Mesenchymal stem cell (in vitro differentiated cells and primary cell): ENCODE data around the gene PKN3.
A peak's percentile ranks its signal among the peaks of the same experiment; 100 is the strongest.

Experiments used
- DNase-seq: peaks from one replicate; pipeline ENCODE4 v3.0.0-alpha.2; 2013
- H2AFZ ChIP-seq: one replicate; pipeline ENCODE4 v1.6.1; 2013; ENCODE audit warnings: low read depth, mild to moderate bottlenecking, control low read depth, inconsistent platforms, low read length, moderate library complexity
- H2AK5ac ChIP-seq: 2 replicates; pipeline ENCODE4 v1.6.1; 2013; ENCODE audit warnings: low read length, moderate library complexity, mild to moderate bottlenecking, inconsistent platforms; ENCODE audit not compliant: severe bottlenecking
- H2BK120ac ChIP-seq: one replicate; pipeline ENCODE4 v1.6.1; 2013; ENCODE audit warnings: low read depth, mild to moderate bottlenecking, inconsistent platforms, low read length, moderate library complexity
- H2BK12ac ChIP-seq, 2 experiments: one replicate each; pipeline ENCODE4 v1.6.1; 2013; ENCODE audit warnings: inconsistent platforms in 2 of 2, low read length in 2 of 2, mild to moderate bottlenecking in 2 of 2, moderate library complexity in 2 of 2, control low read depth in 1 of 2
- H2BK15ac ChIP-seq: one replicate; pipeline ENCODE4 v1.6.1; 2013; ENCODE audit warnings: mild to moderate bottlenecking, low read depth, inconsistent platforms; ENCODE audit not compliant: poor library complexity, severe bottlenecking
- H2BK5ac ChIP-seq: 2 replicates; pipeline ENCODE4 v1.6.1; 2013; ENCODE audit warnings: low read depth, mild to moderate bottlenecking, low read length, control low read depth, inconsistent platforms; ENCODE audit not compliant: poor library complexity, severe bottlenecking
- H3K14ac ChIP-seq, 2 experiments: one replicate each; pipeline ENCODE4 v1.6.1; 2013; ENCODE audit warnings: inconsistent platforms in 2 of 2, low read length in 2 of 2, control low read depth in 1 of 2, mild to moderate bottlenecking in 1 of 2, moderate library complexity in 1 of 2
- H3K18ac ChIP-seq, 2 experiments: one replicate each; pipeline ENCODE4 v1.6.1; 2013; ENCODE audit warnings: inconsistent platforms in 2 of 2, low read length in 2 of 2, control low read depth in 1 of 2, low read depth in 1 of 2, mild to moderate bottlenecking in 1 of 2
- H3K23ac ChIP-seq, 2 experiments: one replicate each; pipeline ENCODE4 v1.6.1; 2013; ENCODE audit warnings: inconsistent platforms in 2 of 2, low read length in 2 of 2, mild to moderate bottlenecking in 2 of 2, moderate library complexity in 2 of 2, control low read depth in 1 of 2
- H3K27ac ChIP-seq: 2 replicates; pipeline ENCODE4 v1.5.1; 2013; ENCODE audit warnings: mild to moderate bottlenecking, moderate library complexity, low read length, control low read depth, inconsistent platforms; ENCODE audit not compliant: poor library complexity, severe bottlenecking
- H3K27me3 ChIP-seq, 2 experiments: 2 replicates each; pipeline versions ENCODE4 v1.6.1 to v1.7.0; 2013; ENCODE audit warnings: low read length in 2 of 2, mild to moderate bottlenecking in 2 of 2, moderate library complexity in 2 of 2, control low read depth in 1 of 2, inconsistent platforms in 1 of 2; ENCODE audit not compliant: control insufficient read depth in 1 of 2, insufficient read depth in 1 of 2
- H3K36me3 ChIP-seq, 2 experiments: 2 replicates each; pipeline versions ENCODE4 v1.6.1 to v1.7.0; 2013; ENCODE audit warnings: low read length in 2 of 2, control low read depth in 1 of 2, inconsistent platforms in 1 of 2, low read depth in 1 of 2, mild to moderate bottlenecking in 1 of 2; ENCODE audit not compliant: insufficient read depth in 2 of 2, control insufficient read depth in 1 of 2
- H3K4ac ChIP-seq, 2 experiments: one replicate each; pipeline ENCODE4 v1.6.1; 2013; ENCODE audit warnings: inconsistent platforms in 2 of 2, low read length in 2 of 2, mild to moderate bottlenecking in 2 of 2, moderate library complexity in 2 of 2, control low read depth in 1 of 2, low read depth in 1 of 2
- H3K4me1 ChIP-seq: 2 replicates; pipeline ENCODE4 v1.6.1; 2013; ENCODE audit warnings: low read depth, low read length, control low read depth; ENCODE audit not compliant: control insufficient read depth, insufficient read depth
- H3K4me2 ChIP-seq: 2 replicates; pipeline ENCODE4 v1.6.1; 2013; ENCODE audit warnings: low read length, mild to moderate bottlenecking, inconsistent platforms; ENCODE audit not compliant: poor library complexity, severe bottlenecking
- H3K4me3 ChIP-seq, 2 experiments: 2 replicates each; pipeline versions ENCODE4 v1.5.1 to v1.7.0; 2013; ENCODE audit warnings: low read length in 2 of 2, mild to moderate bottlenecking in 2 of 2, control low read depth in 1 of 2, low read depth in 1 of 2; ENCODE audit not compliant: insufficient read depth in 1 of 2
- H3K79me1 ChIP-seq: replicated peaks from 2 replicates; pipeline ENCODE4 v1.6.1; 2013; ENCODE audit warnings: mild to moderate bottlenecking, control low read depth, low read length, inconsistent platforms; ENCODE audit not compliant: poor library complexity, severe bottlenecking
- H3K9ac ChIP-seq: 2 replicates; pipeline ENCODE4 v1.7.0; 2013; ENCODE audit warnings: mild to moderate bottlenecking, low read length, moderate library complexity
- H3K9me3 ChIP-seq: 2 replicates; pipeline ENCODE4 v1.7.0; 2013; ENCODE audit warnings: mild to moderate bottlenecking, low read length; ENCODE audit not compliant: control insufficient read depth
- H4K8ac ChIP-seq: one replicate; pipeline ENCODE4 v1.6.1; 2013; ENCODE audit warnings: inconsistent platforms, mild to moderate bottlenecking, low read length, moderate library complexity
- H4K91ac ChIP-seq: one replicate; pipeline ENCODE4 v1.6.1; 2013; ENCODE audit warnings: mild to moderate bottlenecking, low read length, inconsistent platforms
- WGBS: methylation state at CpG from one replicate; pipeline ENCODE4 v1.1.7; 2013; ENCODE audit warnings: mixed read lengths; 5-methylcytosine and 5-hydroxymethylcytosine counted together

Gene PKN3

GRCh38 chr9:128703616-128704355, 1.5 kb downstream of the PKN3 start:
- Histone ChIP-seq H3K9me3 (no peaks in the 10 kb centered on the region), H2AK5ac (no peak overlapping the region), H3K18ac (no peak overlapping the region), H3K4me2 (peak overlapping the region; percentile 84), H4K91ac (no peak overlapping the region), H3K23ac (peak overlapping the region in 1 of 2 experiments; percentile 5), H2BK120ac (no peak overlapping the region), H3K9ac (no peak overlapping the region), H2BK15ac (no peak overlapping the region), H3K14ac (no peak overlapping the region), H3K4me1 (peaks cover 15% of the 10 kb centered on the region), H3K27ac (no peak overlapping the region), H3K4me3 (no peak overlapping the region), H2AFZ (peak overlapping the region; percentile 20), H4K8ac (no peak overlapping the region), H3K4ac (no peak overlapping the region), H3K36me3 (peaks cover 0 to 9% of the 10 kb centered on the region in 2 experiments), H3K79me1 (peaks cover 6% of the 10 kb centered on the region), H2BK5ac (no peak overlapping the region), H3K27me3 (no peaks in the 10 kb centered on the region), H2BK12ac (peak overlapping the region in 1 of 2 experiments; percentile 10)
- no peak for DNase-seq
- 85% methylated on average over 31 of the region's 31 CpGs for WGBS

GRCh38 chr9:128704356-128704670, 2.0 kb downstream of the PKN3 start:
- no peak overlapping the region for H3K4ac ChIP-seq
- no peak overlapping the region for H2AK5ac ChIP-seq

GRCh38 chr9:128705051-128705965, 3.0 kb downstream of the PKN3 start:
- Histone ChIP-seq H3K4me3 (no peak overlapping the region), H3K18ac (no peak overlapping the region), H3K9ac (no peak overlapping the region), H2BK15ac (no peak overlapping the region), H3K36me3 (peaks cover 0 to 9% of the 10 kb centered on the region in 2 experiments), H2BK120ac (no peak overlapping the region), H3K4me2 (no peak overlapping the region), H3K27ac (no peak overlapping the region), H2AK5ac (no peak overlapping the region), H3K79me1 (peaks cover 6% of the 10 kb centered on the region), H2BK12ac (no peak overlapping the region), H2AFZ (no peak overlapping the region), H4K91ac (no peak overlapping the region), H3K27me3 (no peaks in the 10 kb centered on the region), H3K4ac (no peak overlapping the region), H2BK5ac (no peak overlapping the region), H3K4me1 (peaks cover 13% of the 10 kb centered on the region), H3K23ac (no peak overlapping the region), H4K8ac (no peak overlapping the region), H3K9me3 (no peaks in the 10 kb centered on the region), H3K14ac (no peak overlapping the region)
- 97% methylated on average over 36 of the region's 36 CpGs for WGBS
- DNase-seq: no peak

More at GRCh38 chr9:128704356-128704670, 2.0 kb downstream of the PKN3 start:
- Histone ChIP-seq H4K8ac (no peak overlapping the region), H3K4me1 (peaks cover 13% of the 10 kb centered on the region), H3K14ac (no peak overlapping the region), H3K4me2 (no peak overlapping the region), H2AFZ (no peak overlapping the region), H2BK5ac (no peak overlapping the region), H2BK12ac (peak overlapping the region in 1 of 2 experiments; percentile 10), H3K27ac (no peak overlapping the region), H2BK120ac (no peak overlapping the region), H3K79me1 (peaks cover 6% of the 10 kb centered on the region), H3K36me3 (peaks cover 0 to 9% of the 10 kb centered on the region in 2 experiments), H3K23ac (peak overlapping the region in 1 of 2 experiments; percentile 5), H3K27me3 (no peaks in the 10 kb centered on the region), H3K9ac (no peak overlapping the region), H3K4me3 (no peak overlapping the region), H3K18ac (no peak overlapping the region), H4K91ac (no peak overlapping the region), H3K9me3 (no peaks in the 10 kb centered on the region), H2BK15ac (no peak overlapping the region)
- over 99% methylated on average over 5 of the region's 5 CpGs for whole genome bisulfite sequencing
- no peak for DNase-seq

GRCh38 chr9:128706045-128706444, 3.7 kb downstream of the PKN3 start:
- Histone ChIP-seq H2AK5ac (no peak overlapping the region), H3K9me3 (no peaks in the 10 kb centered on the region), H3K18ac (no peak overlapping the region), H4K8ac (no peak overlapping the region), H4K91ac (no peak overlapping the region), H2BK15ac (no peak overlapping the region), H3K27me3 (no peaks in the 10 kb centered on the region), H3K36me3 (peaks cover 0 to 9% of the 10 kb centered on the region in 2 experiments), H3K4ac (no peak overlapping the region), H2AFZ (no peak overlapping the region), H2BK5ac (no peak overlapping the region), H3K4me3 (no peak overlapping the region), H3K9ac (no peak overlapping the region), H3K27ac (no peak overlapping the region), H3K79me1 (peaks cover 6% of the 10 kb centered on the region), H3K23ac (no peak overlapping the region), H3K4me1 (peaks cover 13% of the 10 kb centered on the region), H3K14ac (no peak overlapping the region), H3K4me2 (no peak overlapping the region), H2BK12ac (no peak overlapping the region), H2BK120ac (no peak overlapping the region)
- DNase-seq: no peak
- 100% methylated on average over 1 of the region's 1 CpG for whole genome bisulfite sequencing
